AG08395 (cell line): Measurements from ENCODE around the gene ZNF165.
"Not testable (repeated sequence)": the region's sequence is repeated elsewhere in the genome, so short reads cannot be mapped to it uniquely, and the experiment has no call there.

ENCODE experiments used
- DNase-seq: peaks from one replicate; pipeline ENCODE4 v3.0.0; 2012; ENCODE audit warnings: mixed read lengths, low spot score

The ZNF165 gene

GRCh38 chr6:28080381-28080630 lies at the start of gene ZNF165:
Gene ZNF165 (plus strand): TSS chr6:28080568. CDS start chr6:28085481, 4,913 bp downstream.
- not testable (repeated sequence) for DNase-seq

- DNase-seq: no peak
These were observed 26.8 kb upstream of the ZNF165 start for GRCh38 chr6:28053584-28053983.

GRCh38 chr6:28060405-28060804 lies 20.0 kb upstream of the ZNF165 start:
- DNase-seq: no peak

GRCh38 chr6:28064272-28064671 lies 16.1 kb upstream of the ZNF165 start:
- no peak for DNase-seq

GRCh38 chr6:28068067-28068466 lies 12.3 kb upstream of the ZNF165 start:
- no peak for DNase-seq

GRCh38 chr6:28070968-28071367 lies 9.4 kb upstream of the ZNF165 start:
- not testable (repeated sequence) for DNase-seq

- DNase-seq: no peak
These were observed 2.3 kb upstream of the ZNF165 start for GRCh38 chr6:28078050-28078449.

GRCh38 chr6:28078836-28079235 lies 1.5 kb upstream of the ZNF165 start:
- no peak for DNase-seq

GRCh38 chr6:28080631-28081485 lies 490 bp downstream of the ZNF165 start:
- DNase-seq: peak; percentile 98

- DNase-seq: no peak
These were observed 1.1 kb downstream of the ZNF165 start for GRCh38 chr6:28081486-28081751.

- no peak for DNase-seq
These were observed 2.6 kb downstream of the ZNF165 start for GRCh38 chr6:28082939-28083338.

GRCh38 chr6:28089054-28089453 lies 8.7 kb downstream of the ZNF165 start:
- no peak for DNase-seq

- peak; percentile 10 for DNase-seq
These were observed 10.7 kb downstream of the ZNF165 start for GRCh38 chr6:28090917-28091586.

- DNase-seq: not testable (repeated sequence)
These were observed 21.9 kb downstream of the ZNF165 start for GRCh38 chr6:28102222-28102621.

- not testable (repeated sequence) for DNase-seq
These were observed 22.3 kb downstream of the ZNF165 start for GRCh38 chr6:28102699-28103098.

GRCh38 chr6:28104392-28105244 lies 24.2 kb downstream of the ZNF165 start:
- DNase-seq: peak; percentile 88

- DNase-seq: peak; percentile 18
These were observed 24.9 kb downstream of the ZNF165 start for GRCh38 chr6:28105245-28105639.

GRCh38 chr6:28107506-28107905 lies 27.1 kb downstream of the ZNF165 start:
- no peak for DNase-seq

- DNase-seq: no peak
These were observed 31.6 kb downstream of the ZNF165 start for GRCh38 chr6:28111964-28112363.

- no peak for DNase-seq
These were observed 35.4 kb downstream of the ZNF165 start for GRCh38 chr6:28115799-28116198.

- DNase-seq: no peak
These were observed 37.1 kb downstream of the ZNF165 start for GRCh38 chr6:28117386-28118050.

GRCh38 chr6:28118217-28118616 lies 37.8 kb downstream of the ZNF165 start:
- no peak for DNase-seq
